Activated naive CD4-positive, alpha-beta T cell treated with anti-CD3 and anti-CD28 coated beads, Interleukin-2, amount 50 U/mL, for 24 hours (primary cell): ENCODE data around the gene BCL11A.

Experiments
- H3K27ac Mint-ChIP-seq: one replicate; pipeline ENCODE4 v1.8.0; 2021; ENCODE audit warnings: mild to moderate bottlenecking, mixed read lengths
- H3K27me3 Mint-ChIP-seq: one replicate; pipeline ENCODE4 v1.8.0; 2021; ENCODE audit warnings: mixed read lengths
- H3K36me3 Mint-ChIP-seq: one replicate; pipeline ENCODE4 v1.8.0; 2021; ENCODE audit warnings: mixed read lengths
- H3K4me1 Mint-ChIP-seq: one replicate; pipeline ENCODE4 v1.8.0; 2021; ENCODE audit warnings: mixed read lengths
- H3K4me3 Mint-ChIP-seq: one replicate; pipeline ENCODE4 v1.8.0; 2021; ENCODE audit warnings: mild to moderate bottlenecking, mixed read lengths
- H3K9me3 Mint-ChIP-seq: one replicate; pipeline ENCODE4 v1.8.0; 2021; ENCODE audit warnings: mixed read lengths

BCL11A gene

GRCh38 chr2:60469536-60470317 lies 83.7 kb downstream of the BCL11A start:
- no peak overlapping the region for H3K4me3 Mint-ChIP-seq
- no peaks in the 10 kb centered on the region for H3K27me3 Mint-ChIP-seq
- no peaks in the 10 kb centered on the region for H3K9me3 Mint-ChIP-seq
- no peak overlapping the region for H3K27ac Mint-ChIP-seq
- H3K36me3 Mint-ChIP-seq = peaks cover 3% of the 10 kb centered on the region
- H3K4me1 Mint-ChIP-seq = no peaks in the 10 kb centered on the region

DNA sequence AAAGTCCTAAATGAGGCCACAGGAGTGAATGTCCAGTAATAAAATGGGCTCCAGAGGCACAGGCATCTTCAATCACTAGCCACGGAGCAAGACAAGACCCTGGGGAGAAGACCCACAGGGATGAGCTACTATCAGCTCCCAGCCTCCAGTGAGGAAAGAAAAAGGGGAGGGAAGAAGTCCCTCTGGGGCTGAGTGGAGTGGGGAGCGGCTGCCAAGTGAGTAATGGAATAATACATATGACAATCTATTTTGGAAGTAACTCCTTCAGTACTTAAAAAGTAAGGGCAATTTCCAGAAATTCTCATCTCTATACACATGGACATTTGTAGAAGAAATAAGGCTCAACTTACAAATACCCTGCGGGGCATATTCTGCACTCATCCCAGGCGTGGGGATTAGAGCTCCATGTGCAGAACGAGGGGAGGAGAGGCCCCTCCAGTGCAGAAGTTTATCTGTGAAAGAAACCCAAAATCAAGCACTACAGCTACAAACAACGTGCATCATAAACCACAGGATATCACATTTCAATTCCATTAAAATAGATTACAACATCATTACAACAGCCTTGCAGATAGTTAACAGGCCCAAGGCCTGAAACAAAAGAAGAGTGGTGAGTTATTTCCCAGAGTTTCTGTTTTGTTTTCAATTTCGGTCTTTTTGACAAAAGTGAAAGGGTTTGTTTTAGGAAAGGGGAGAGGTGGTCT lies 84.9 kb downstream of the BCL11A start:
- H3K9me3 Mint-ChIP-seq = no peaks in the 10 kb centered on the region
- no peaks in the 10 kb centered on the region for H3K27me3 Mint-ChIP-seq
- no peak overlapping the region for H3K27ac Mint-ChIP-seq
- H3K4me1 Mint-ChIP-seq = no peaks in the 10 kb centered on the region
- H3K4me3 Mint-ChIP-seq = no peak overlapping the region
- H3K36me3 Mint-ChIP-seq = peaks cover 3% of the 10 kb centered on the region

DNA sequence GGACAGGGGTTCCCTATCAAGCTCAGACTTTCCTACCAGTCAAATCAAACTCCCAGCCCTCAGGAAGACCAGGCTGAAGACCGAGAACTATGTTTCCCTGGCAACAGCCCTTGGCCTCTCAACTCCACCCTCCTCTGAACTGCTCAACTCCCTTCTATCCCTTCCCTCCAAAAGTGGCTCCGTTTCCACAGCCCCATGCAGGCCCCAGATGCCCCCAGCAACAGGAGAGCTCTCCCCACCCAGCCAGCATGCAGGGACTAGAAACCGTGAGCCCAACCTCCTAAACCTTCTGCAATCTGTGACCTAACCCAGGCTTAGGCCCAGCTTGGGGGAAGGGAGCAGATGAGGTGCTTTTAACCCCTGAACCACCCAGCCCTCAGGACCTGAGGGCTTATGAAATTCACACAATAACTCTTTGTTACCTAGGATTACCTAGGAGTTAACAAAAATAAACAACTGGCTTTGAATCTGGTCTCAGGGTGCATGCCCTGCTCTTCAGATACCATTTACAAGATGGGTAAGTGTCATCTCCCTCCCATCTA lies 87.2 kb downstream of the BCL11A start:
- Mint-ChIP-seq H3K9me3 (no peaks in the 10 kb centered on the region), H3K4me1 (no peaks in the 10 kb centered on the region), H3K27ac (no peak overlapping the region), H3K27me3 (peaks cover 2% of the 10 kb centered on the region), H3K36me3 (peaks cover 3% of the 10 kb centered on the region), H3K4me3 (no peak overlapping the region)

DNA sequence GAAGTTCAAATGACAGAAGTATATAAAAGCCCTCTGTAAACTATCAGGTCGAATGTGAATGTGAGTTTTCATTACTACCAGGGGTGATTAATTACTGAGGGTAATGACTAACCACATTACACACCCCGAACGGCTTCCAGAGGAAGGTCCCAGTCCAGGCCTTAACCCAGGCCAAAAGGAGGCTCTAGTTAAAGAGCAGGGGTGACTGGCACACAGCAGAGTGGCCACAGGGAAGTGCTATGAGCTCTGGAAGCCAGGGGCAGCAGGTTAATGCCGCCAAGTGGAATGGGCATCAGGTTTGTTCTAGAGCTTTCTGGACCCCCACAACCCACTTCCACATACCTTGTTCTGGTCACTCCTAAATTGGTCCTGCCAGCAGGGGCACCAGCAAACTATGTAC lies 87.7 kb downstream of the BCL11A start:
- H3K9me3 Mint-ChIP-seq = no peaks in the 10 kb centered on the region
- no peak overlapping the region for H3K4me3 Mint-ChIP-seq
- H3K36me3 Mint-ChIP-seq = peaks cover 3% of the 10 kb centered on the region
- H3K27ac Mint-ChIP-seq = no peak overlapping the region
- H3K27me3 Mint-ChIP-seq = peaks cover 2% of the 10 kb centered on the region
- H3K4me1 Mint-ChIP-seq = no peaks in the 10 kb centered on the region

- no peaks in the 10 kb centered on the region for H3K4me1 Mint-ChIP-seq
- H3K27ac Mint-ChIP-seq = no peak overlapping the region
- no peak overlapping the region for H3K4me3 Mint-ChIP-seq
- H3K9me3 Mint-ChIP-seq = no peaks in the 10 kb centered on the region
- H3K27me3 Mint-ChIP-seq = peaks cover 5% of the 10 kb centered on the region
- H3K36me3 Mint-ChIP-seq = no peaks in the 10 kb centered on the region
Measured at GRCh38 chr2:60463249-60463648, 90.2 kb downstream of the BCL11A start.

DNA sequence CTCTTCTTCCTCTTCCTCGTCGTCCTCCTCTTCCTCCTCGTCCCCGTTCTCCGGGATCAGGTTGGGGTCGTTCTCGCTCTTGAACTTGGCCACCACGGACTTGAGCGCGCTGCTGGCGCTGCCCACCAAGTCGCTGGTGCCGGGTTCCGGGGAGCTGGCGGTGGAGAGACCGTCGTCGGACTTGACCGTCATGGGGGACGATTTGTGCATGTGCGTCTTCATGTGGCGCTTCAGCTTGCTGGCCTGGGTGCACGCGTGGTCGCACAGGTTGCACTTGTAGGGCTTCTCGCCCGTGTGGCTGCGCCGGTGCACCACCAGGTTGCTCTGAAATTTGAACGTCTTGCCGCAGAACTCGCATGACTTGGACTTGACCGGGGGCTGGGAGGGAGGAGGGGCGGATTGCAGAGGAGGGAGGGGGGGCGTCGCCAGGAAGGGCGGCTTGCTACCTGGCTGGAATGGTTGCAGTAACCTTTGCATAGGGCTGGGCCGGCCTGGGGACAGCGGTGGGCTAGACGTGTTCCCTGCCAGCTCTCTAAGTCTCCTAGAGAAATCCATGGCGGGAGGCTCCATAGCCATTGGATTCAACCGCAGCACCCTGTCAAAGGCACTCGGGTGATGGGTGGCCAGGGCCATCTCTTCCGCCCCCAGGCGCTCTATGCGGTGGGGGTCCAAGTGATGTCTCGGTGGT lies 91.9 kb downstream of the BCL11A start:
- Mint-ChIP-seq H3K27ac (no peak overlapping the region), H3K27me3 (peaks cover 5% of the 10 kb centered on the region), H3K9me3 (no peaks in the 10 kb centered on the region), H3K36me3 (no peaks in the 10 kb centered on the region), H3K4me3 (no peak overlapping the region), H3K4me1 (no peaks in the 10 kb centered on the region)

DNA sequence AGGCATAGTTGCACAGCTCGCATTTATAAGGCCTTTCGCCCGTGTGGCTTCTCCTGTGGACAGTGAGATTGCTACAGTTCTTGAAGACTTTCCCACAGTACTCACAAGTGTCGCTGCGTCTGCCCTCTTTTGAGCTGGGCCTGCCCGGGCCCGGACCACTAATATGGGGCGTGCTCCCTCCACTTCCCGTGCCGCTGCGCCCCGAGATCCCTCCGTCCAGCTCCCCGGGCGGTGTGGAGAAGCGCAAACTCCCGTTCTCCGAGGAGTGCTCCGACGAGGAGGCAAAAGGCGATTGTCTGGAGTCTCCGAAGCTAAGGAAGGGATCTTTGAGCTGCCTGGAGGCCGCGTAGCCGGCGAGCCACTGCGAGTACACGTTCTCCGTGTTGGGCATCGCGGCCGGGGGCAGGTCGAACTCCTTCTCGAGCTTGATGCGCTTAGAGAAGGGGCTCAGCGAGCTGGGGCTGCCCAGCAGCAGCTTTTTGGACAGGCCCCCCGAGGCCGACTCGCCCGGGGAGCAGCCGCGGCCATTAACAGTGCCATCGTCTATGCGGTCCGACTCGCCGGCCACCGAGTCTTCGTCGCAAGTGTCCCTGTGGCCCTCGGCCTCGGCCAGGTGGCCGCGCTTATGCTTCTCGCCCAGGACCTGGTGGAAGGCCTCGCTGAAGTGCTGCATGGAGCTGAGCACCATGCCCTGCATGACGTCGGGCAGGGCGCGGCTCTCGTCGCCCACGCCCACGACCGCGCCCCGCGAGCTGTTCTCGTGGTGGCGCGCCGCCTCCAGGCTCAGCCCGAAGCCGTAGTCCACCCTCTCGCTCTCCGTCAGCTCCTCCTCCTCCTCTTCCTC lies 92.7 kb downstream of the BCL11A start:
- peaks cover 5% of the 10 kb centered on the region for H3K27me3 Mint-ChIP-seq
- H3K27ac Mint-ChIP-seq = no peak overlapping the region
- H3K4me3 Mint-ChIP-seq = no peak overlapping the region
- H3K36me3 Mint-ChIP-seq = no peaks in the 10 kb centered on the region
- no peaks in the 10 kb centered on the region for H3K9me3 Mint-ChIP-seq
- H3K4me1 Mint-ChIP-seq = no peaks in the 10 kb centered on the region

DNA sequence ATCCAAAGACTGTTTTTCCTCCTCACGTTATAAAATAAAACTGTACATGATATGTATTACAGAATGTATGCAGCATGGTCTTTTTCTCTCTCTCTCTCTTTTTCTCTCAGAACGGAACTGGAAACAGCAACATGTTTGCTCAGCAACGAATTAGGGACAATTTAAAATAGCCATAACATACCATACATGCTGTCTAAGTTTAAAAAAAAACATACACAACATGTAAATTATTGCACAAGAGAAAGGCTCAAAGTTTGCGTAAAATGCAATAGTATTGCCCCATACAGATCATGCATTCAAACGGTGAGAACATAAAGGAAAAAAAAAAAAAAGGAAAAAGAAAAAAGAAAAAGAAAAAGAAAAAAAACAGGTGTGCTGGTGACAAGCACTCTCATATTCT lies 93.6 kb downstream of the BCL11A start:
- H3K9me3 Mint-ChIP-seq = no peaks in the 10 kb centered on the region
- H3K36me3 Mint-ChIP-seq = no peaks in the 10 kb centered on the region
- H3K27me3 Mint-ChIP-seq = peaks cover 5% of the 10 kb centered on the region
- H3K4me3 Mint-ChIP-seq = no peak overlapping the region
- no peaks in the 10 kb centered on the region for H3K4me1 Mint-ChIP-seq
- no peak overlapping the region for H3K27ac Mint-ChIP-seq

GRCh38 chr2:60456115-60456770 lies 97.2 kb downstream of the BCL11A start:
- Mint-ChIP-seq H3K27me3 (peaks cover 2% of the 10 kb centered on the region), H3K4me3 (no peak overlapping the region), H3K27ac (no peak overlapping the region), H3K9me3 (no peaks in the 10 kb centered on the region), H3K36me3 (no peaks in the 10 kb centered on the region), H3K4me1 (no peaks in the 10 kb centered on the region)

- Mint-ChIP-seq H3K4me1 (no peaks in the 10 kb centered on the region), H3K9me3 (no peaks in the 10 kb centered on the region), H3K4me3 (no peak overlapping the region), H3K27ac (no peak overlapping the region), H3K27me3 (no peaks in the 10 kb centered on the region), H3K36me3 (no peaks in the 10 kb centered on the region)
Measured at GRCh38 chr2:60453872-60454271, 99.6 kb downstream of the BCL11A start.

GRCh38 chr2:60453301-60453700 lies 100.2 kb downstream of the BCL11A start:
- Mint-ChIP-seq H3K27me3 (no peaks in the 10 kb centered on the region), H3K4me1 (no peaks in the 10 kb centered on the region), H3K27ac (no peak overlapping the region), H3K9me3 (no peaks in the 10 kb centered on the region), H3K4me3 (no peak overlapping the region), H3K36me3 (no peaks in the 10 kb centered on the region)

DNA sequence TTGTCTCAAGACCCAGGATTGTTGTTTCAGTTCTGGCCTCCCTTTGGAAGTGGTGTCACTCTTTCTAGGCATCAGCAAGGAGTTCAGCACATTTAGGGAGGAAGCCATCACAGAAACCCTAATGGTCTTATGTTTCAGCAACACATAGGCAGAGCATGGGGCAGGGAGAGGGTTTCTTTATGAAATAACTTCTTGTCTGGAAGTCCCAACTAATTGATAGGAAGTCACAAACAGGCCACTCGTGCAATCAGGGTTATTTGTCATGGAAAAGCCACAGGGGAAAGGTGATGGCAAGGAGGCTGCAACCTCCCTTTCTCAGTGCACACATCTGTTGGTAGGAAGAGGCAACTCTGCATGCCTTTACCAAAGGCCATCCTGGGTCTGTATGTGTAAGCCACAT lies 103.0 kb downstream of the BCL11A start:
- H3K27me3 Mint-ChIP-seq = peaks cover 1% of the 10 kb centered on the region
- no peaks in the 10 kb centered on the region for H3K4me1 Mint-ChIP-seq
- H3K4me3 Mint-ChIP-seq = no peak overlapping the region
- H3K36me3 Mint-ChIP-seq = no peaks in the 10 kb centered on the region
- H3K9me3 Mint-ChIP-seq = no peaks in the 10 kb centered on the region
- no peak overlapping the region for H3K27ac Mint-ChIP-seq

DNA sequence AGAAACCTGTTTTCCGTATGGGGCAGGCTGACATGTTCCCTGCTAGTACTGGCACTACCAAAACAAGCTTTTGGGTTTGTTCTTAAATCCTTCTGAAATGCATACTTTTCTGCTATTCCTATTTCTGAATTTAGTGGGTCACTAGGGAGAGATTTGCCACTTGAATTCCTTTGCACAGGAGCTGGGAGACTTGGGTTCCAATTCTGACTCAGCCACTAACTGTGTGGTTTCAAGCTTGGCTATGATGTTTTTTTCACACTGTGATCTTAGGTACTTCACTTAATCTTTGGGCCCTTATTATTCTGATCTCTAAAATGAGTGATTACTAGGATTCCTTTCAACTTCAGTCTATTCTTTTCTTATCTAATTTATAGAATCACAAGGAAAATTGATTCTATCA lies 105.5 kb downstream of the BCL11A start:
- H3K4me3 Mint-ChIP-seq = no peak overlapping the region
- no peaks in the 10 kb centered on the region for H3K4me1 Mint-ChIP-seq
- H3K36me3 Mint-ChIP-seq = no peaks in the 10 kb centered on the region
- H3K27me3 Mint-ChIP-seq = peaks cover 1% of the 10 kb centered on the region
- no peak overlapping the region for H3K27ac Mint-ChIP-seq
- no peaks in the 10 kb centered on the region for H3K9me3 Mint-ChIP-seq

GRCh38 chr2:60446413-60447267 lies 106.8 kb downstream of the BCL11A start:
- Mint-ChIP-seq H3K4me3 (no peak overlapping the region), H3K36me3 (no peaks in the 10 kb centered on the region), H3K27me3 (peaks cover 1% of the 10 kb centered on the region), H3K9me3 (no peaks in the 10 kb centered on the region), H3K4me1 (no peaks in the 10 kb centered on the region), H3K27ac (no peak overlapping the region)
